BJ (cell line): ENCODE measurements around the gene IRAK3. TPM values are rescaled to one million over a fixed set of nuclear protein-coding genes. Genes with fewer than 3 reads are reported as not detected.

Source experiments
- CTCF ChIA-PET: fragments of 350-600 bp; formaldehyde crosslinking; extraction: SDS; loops from one replicate; lab custom pipeline; 2021; ENCODE audit warnings: antibody characterized with exemption, inconsistent platforms; lab: Yijun Ruan, JAX
- POLR2A ChIA-PET: fragments of 300-600 bp; sonication (Branson Sonifier 250); formaldehyde crosslinking; extraction: SDS; loops from one replicate; lab custom pipeline; 2021; ENCODE audit warnings: antibody characterized with exemption; lab: Charles Lee
- DNase-seq: peaks from one replicate; pipeline ENCODE4 v3.0.0-alpha.2; 2011; ENCODE audit warnings: low read depth
- H3K27me3 ChIP-seq: 2 replicates; pipeline ENCODE4 v1.6.0; 2011; ENCODE audit warnings: low read length; ENCODE audit not compliant: control insufficient read depth, insufficient read depth
- H3K36me3 ChIP-seq: 2 replicates; pipeline ENCODE4 v1.5.1; 2011; ENCODE audit warnings: low read length; ENCODE audit not compliant: control insufficient read depth, insufficient read depth
- H3K4me3 ChIP-seq: 2 replicates; pipeline ENCODE4 v1.5.1; 2011; ENCODE audit warnings: low read depth, mild to moderate bottlenecking, control low read depth, low read length
- polyA plus RNA-seq: library from polyadenylated mRNA; depleted of rRNA; stranded (reverse); fragments of >200 nt; gene quantifications from 2 replicates; pipeline ENCODE4 v1.2.3, GENCODE V29; 2011
- TF ChIP-seq, protein P1 (sequence below): IDR thresholded peaks from 2 replicates; pipeline ENCODE4 v1.5.1; 2011; ENCODE audit warnings: low read depth, mild to moderate bottlenecking, control low read depth, inconsistent platforms, low read length, moderate library complexity; ENCODE audit not compliant: insufficient read depth

Gene IRAK3
- polyA plus RNA-seq, 1 experiment = 3.1 TPM

DNA sequence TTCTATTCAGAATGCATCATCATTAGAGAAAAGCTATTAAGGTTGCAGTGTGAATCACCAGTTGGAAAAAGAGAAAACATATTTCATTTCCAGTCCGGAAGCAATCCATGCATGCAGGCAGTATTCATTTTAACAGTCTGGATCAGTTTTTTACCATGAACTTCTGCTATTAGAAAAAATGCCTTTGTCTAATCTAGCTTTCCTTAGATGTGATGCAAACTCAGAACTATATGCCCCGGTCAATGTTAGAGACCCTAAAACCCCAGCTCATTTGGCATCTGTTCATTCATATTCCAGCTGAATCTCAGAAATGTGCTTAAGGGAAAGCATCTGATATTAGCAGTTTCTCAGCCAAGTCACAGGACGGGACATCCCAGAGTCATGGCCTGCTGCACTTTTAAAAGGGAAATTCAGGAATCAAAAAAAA lies 8.5 kb downstream of the IRAK3 start:
- Histone ChIP-seq H3K27me3 (no peaks in the 10 kb centered on the region), H3K4me3 (no peak overlapping the region), H3K36me3 (no peaks in the 10 kb centered on the region)
- DNase-seq = no peak
- TF ChIP-seq, protein P1, sequence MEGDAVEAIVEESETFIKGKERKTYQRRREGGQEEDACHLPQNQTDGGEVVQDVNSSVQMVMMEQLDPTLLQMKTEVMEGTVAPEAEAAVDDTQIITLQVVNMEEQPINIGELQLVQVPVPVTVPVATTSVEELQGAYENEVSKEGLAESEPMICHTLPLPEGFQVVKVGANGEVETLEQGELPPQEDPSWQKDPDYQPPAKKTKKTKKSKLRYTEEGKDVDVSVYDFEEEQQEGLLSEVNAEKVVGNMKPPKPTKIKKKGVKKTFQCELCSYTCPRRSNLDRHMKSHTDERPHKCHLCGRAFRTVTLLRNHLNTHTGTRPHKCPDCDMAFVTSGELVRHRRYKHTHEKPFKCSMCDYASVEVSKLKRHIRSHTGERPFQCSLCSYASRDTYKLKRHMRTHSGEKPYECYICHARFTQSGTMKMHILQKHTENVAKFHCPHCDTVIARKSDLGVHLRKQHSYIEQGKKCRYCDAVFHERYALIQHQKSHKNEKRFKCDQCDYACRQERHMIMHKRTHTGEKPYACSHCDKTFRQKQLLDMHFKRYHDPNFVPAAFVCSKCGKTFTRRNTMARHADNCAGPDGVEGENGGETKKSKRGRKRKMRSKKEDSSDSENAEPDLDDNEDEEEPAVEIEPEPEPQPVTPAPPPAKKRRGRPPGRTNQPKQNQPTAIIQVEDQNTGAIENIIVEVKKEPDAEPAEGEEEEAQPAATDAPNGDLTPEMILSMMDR = no peak
- ChIA-PET CTCF (interaction anchor here (0.7 to 1.9 kb wide), 5 partner anchors 8 to 52 kb away, joined by 3 to 6 read pairs (median 4); partner anchors contain the start of genes IRAK3 and TMBIM4), POLR2A (interaction anchor here (0.6 to 0.7 kb wide), 3 partner anchors 9 to 1303 kb away, joined by 3 to 8 read pairs (median 3); partner anchors contain the start of gene IRAK3)

DNA sequence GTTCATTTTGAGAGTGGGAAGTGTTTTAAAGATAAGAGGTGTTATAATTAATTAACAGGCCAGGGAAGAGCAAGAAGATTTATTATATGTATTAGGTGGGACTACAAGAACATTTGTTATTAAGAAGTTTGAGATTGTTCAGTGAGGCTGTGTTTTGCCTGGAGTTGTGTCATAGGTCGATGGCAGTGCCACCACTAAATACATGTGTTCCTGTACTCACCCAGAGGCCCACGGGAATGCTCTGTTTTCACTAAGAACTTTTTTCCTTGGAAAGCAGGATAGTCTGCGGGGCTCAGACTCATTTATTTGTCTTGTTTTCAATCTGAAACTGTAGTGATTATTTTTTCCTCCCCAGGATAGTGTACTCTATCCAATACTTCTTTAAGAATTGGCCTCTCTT lies 10.1 kb downstream of the IRAK3 start:
- CTCF ChIA-PET = interaction anchor here (0.7 kb wide), 1 partner anchor 13 kb away, joined by 3 read pairs; no protein-coding TSS in a partner anchor
- no peak overlapping the region for H3K4me3 ChIP-seq
- TF ChIP-seq, protein P1 = no peak
- POLR2A ChIA-PET = no interaction called here
- H3K36me3 ChIP-seq = no peaks in the 10 kb centered on the region
- H3K27me3 ChIP-seq = no peaks in the 10 kb centered on the region
- DNase-seq = no peak

DNA sequence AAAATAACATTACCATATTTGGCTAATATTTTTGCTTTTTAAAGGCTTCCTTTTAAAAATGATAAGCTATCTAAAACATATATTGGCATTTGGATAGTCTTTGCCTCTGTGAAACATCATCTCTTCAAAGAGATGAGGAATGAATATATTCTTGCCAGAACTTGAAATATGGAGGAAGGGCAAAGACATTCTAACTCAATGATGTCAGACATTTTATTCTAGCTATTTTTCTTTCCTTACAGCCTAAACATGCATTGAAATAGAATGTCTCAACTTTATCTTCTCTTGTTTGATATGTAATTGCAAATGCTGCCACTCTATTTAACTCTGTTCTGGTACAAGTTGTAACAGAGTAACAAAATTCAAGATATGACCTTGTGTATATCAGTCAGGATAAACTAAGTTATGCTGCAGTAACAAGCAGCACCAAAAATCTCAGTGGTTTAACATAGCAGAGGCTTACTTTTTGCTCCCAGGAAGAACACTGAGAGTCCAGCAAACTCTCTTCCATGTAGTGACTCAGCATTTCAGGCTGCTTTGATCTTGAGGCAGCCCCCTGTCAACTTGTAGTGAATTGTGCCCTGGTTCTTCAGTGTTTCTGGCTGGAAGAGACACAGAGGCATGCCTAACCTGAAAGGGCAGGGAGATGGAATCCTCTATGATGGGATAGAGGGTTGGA lies 11.0 kb downstream of the IRAK3 start:
- Histone ChIP-seq H3K27me3 (no peaks in the 10 kb centered on the region), H3K4me3 (no peak overlapping the region), H3K36me3 (no peaks in the 10 kb centered on the region)
- POLR2A ChIA-PET = no interaction called here
- TF ChIP-seq, protein P1 = no peak
- CTCF ChIA-PET = interaction anchor here (0.6 to 0.7 kb wide), 2 partner anchors 8 to 12 kb away, joined by 3 read pairs; no protein-coding TSS in a partner anchor
- no peak for DNase-seq

DNA sequence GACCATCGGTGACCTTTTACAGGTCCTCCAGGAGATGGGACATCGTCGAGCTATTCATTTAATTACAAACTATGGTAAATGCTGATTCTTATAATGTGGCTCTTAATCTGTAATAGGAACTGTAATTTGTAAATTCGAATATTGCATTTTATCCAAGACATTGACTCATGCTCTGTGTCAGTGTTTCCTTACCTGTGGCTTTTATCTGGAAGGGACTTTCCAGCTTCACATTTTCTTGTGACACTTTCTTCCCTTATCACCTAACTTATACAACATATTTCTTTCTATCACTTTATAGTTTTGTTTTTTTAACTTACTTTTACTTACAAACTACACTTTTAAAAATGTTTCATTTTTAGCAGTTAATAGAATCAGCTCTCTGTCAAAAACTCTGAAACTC lies 14.8 kb downstream of the IRAK3 start:
- POLR2A ChIA-PET = no interaction called here
- TF ChIP-seq, protein P1 = no peak
- H3K36me3 ChIP-seq = no peaks in the 10 kb centered on the region
- DNase-seq = no peak
- no peaks in the 10 kb centered on the region for H3K27me3 ChIP-seq
- CTCF ChIA-PET = no interaction called here
- H3K4me3 ChIP-seq = no peak overlapping the region

DNA sequence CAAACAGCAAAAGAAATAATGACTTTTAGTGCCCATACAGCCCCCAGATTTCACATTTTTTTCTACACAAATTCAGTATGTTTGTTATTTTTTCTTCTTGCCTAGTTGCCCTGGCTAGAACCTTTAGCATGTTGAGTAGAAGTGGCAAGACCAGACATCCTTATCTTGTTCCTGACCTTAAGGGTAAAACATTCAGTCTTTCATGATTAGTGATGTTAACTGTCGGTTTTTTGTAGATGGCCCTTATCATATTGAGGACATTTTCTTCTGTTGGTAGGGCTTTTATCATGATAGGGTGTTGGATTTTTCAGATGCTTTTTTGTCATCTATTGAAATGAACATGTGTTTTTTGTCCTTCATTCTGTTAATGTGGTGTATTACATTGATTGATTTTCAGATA lies 17.1 kb downstream of the IRAK3 start:
- H3K4me3 ChIP-seq = no peak overlapping the region
- TF ChIP-seq, protein P1 = no peak
- POLR2A ChIA-PET = no interaction called here
- CTCF ChIA-PET = no interaction called here
- H3K36me3 ChIP-seq = no peaks in the 10 kb centered on the region
- H3K27me3 ChIP-seq = no peaks in the 10 kb centered on the region
- no peak for DNase-seq
